Panc1 (cell line): ENCODE data around the gene AGPAT1.

Experiments
- CTCF ChIP-seq: fragments of 450-650 bp; IDR thresholded peaks from 2 replicates; pipeline ENCODE4 v1.5.1; 2017; ENCODE audit warnings: mild to moderate bottlenecking
- POLR2AphosphoS5 ChIP-seq: IDR thresholded peaks from 2 replicates; pipeline ENCODE4 v1.6.1; 2012; ENCODE audit warnings: mild to moderate bottlenecking, low read depth, low read length, moderate library complexity
- SIN3A ChIP-seq: IDR thresholded peaks from 2 replicates; pipeline ENCODE4 v1.6.1; 2012; ENCODE audit warnings: low read depth, mild to moderate bottlenecking, low read length, moderate library complexity, borderline replicate concordance; ENCODE audit not compliant: insufficient read depth
- TF ChIP-seq, protein P1 (sequence below), 2 experiments: IDR thresholded peaks; 2 replicates each; pipeline ENCODE4 v1.6.1; 2011 to 2012; ENCODE audit warnings: low read depth in 2 of 2, control low read depth in 1 of 2, low read length in 1 of 2, mild to moderate bottlenecking in 1 of 2, moderate library complexity in 1 of 2; ENCODE audit not compliant: insufficient read depth in 1 of 2

- TF ChIP-seq CTCF (no peak), POLR2AphosphoS5 (no peak), SIN3A (no peak)
- TF ChIP-seq, protein P1, sequence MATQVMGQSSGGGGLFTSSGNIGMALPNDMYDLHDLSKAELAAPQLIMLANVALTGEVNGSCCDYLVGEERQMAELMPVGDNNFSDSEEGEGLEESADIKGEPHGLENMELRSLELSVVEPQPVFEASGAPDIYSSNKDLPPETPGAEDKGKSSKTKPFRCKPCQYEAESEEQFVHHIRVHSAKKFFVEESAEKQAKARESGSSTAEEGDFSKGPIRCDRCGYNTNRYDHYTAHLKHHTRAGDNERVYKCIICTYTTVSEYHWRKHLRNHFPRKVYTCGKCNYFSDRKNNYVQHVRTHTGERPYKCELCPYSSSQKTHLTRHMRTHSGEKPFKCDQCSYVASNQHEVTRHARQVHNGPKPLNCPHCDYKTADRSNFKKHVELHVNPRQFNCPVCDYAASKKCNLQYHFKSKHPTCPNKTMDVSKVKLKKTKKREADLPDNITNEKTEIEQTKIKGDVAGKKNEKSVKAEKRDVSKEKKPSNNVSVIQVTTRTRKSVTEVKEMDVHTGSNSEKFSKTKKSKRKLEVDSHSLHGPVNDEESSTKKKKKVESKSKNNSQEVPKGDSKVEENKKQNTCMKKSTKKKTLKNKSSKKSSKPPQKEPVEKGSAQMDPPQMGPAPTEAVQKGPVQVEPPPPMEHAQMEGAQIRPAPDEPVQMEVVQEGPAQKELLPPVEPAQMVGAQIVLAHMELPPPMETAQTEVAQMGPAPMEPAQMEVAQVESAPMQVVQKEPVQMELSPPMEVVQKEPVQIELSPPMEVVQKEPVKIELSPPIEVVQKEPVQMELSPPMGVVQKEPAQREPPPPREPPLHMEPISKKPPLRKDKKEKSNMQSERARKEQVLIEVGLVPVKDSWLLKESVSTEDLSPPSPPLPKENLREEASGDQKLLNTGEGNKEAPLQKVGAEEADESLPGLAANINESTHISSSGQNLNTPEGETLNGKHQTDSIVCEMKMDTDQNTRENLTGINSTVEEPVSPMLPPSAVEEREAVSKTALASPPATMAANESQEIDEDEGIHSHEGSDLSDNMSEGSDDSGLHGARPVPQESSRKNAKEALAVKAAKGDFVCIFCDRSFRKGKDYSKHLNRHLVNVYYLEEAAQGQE (IDR thresholded peaks at IDR 0.05; ENCODE audit: insufficient read depth in 1 of 2, low read depth in 2 of 2, low read length in 1 of 2) = no peak
These were observed 37.8 kb upstream of the AGPAT1 start for GRCh38 chr6:32213649-32214048.
